GM18505 (cell line): Measurements from ENCODE around the gene FRAT1.
"Not testable (repeated sequence)": the region's sequence is repeated elsewhere in the genome, so short reads cannot be mapped to it uniquely, and the experiment has no call there.

Experiments
- ATAC-seq: cut with Tn5 transposase; IDR thresholded peaks from one replicate; pipeline ENCODE4 v1.9.1; 2021; ENCODE audit not compliant: unreplicated experiment
- POLR2A ChIP-seq: IDR thresholded peaks from 4 replicates; pipeline ENCODE4 v1.6.1; 2011; ENCODE audit warnings: borderline replicate concordance; ENCODE audit not compliant: insufficient read depth, insufficient read length; ENCODE audit errors: extremely low read depth

The FRAT1 gene

GRCh38 chr10:97318772-97319651, at the start of gene FRAT1:
FRAT1 (plus strand) TSS chr10:97319271; CDS start chr10:97319454, 183 bp downstream.
- ATAC-seq, result peak; percentile 74
- TF ChIP-seq POLR2A, result peak; percentile 63

- TF ChIP-seq POLR2A, result no peak
- ATAC-seq, result no peak
Observed at GRCh38 chr10:97270523-97271154, 48.4 kb upstream of the FRAT1 start.

GRCh38 chr10:97273700-97274099, 45.4 kb upstream of the FRAT1 start:
- TF ChIP-seq POLR2A, result no peak
- no peak for ATAC-seq

GRCh38 chr10:97274828-97275227, 44.2 kb upstream of the FRAT1 start:
- ATAC-seq, result no peak
- no peak for TF ChIP-seq POLR2A

GRCh38 chr10:97277551-97277950, 41.5 kb upstream of the FRAT1 start:
- no peak for ATAC-seq
- TF ChIP-seq POLR2A, result no peak

- ATAC-seq, result no peak
- TF ChIP-seq POLR2A, result no peak
Observed at GRCh38 chr10:97278491-97278989, 40.5 kb upstream of the FRAT1 start.

GRCh38 chr10:97279121-97279815, 39.8 kb upstream of the FRAT1 start:
- TF ChIP-seq POLR2A, result no peak
- ATAC-seq, result no peak

- no peak for ATAC-seq
- no peak for TF ChIP-seq POLR2A
Observed at GRCh38 chr10:97280783-97281182, 38.3 kb upstream of the FRAT1 start.

- not testable (repeated sequence) for ATAC-seq
Observed at GRCh38 chr10:97290076-97290475, 29.0 kb upstream of the FRAT1 start.

GRCh38 chr10:97290576-97291356, 28.3 kb upstream of the FRAT1 start:
- ATAC-seq, result not testable (repeated sequence)

GRCh38 chr10:97291357-97292096, 27.5 kb upstream of the FRAT1 start:
- no peak for ATAC-seq
- no peak for TF ChIP-seq POLR2A

- peak; percentile 75 for TF ChIP-seq POLR2A
Observed at GRCh38 chr10:97292097-97292861, 26.8 kb upstream of the FRAT1 start, which contains the start of gene ARHGAP19. ARHGAP19 (minus strand) TSS chr10:97292637; CDS start chr10:97292627, 10 bp downstream.

More at GRCh38 chr10:97292097-97292861, 26.8 kb upstream of the FRAT1 start, which contains the start of gene ARHGAP19:
- peak; percentile 97 for ATAC-seq
